Mesenchymal stem cell (in vitro differentiated cells and primary cell): ENCODE measurements around the gene PTGR3.

Experiments used
- DNase-seq: peaks from one replicate; pipeline ENCODE4 v3.0.0-alpha.2; 2013
- H2AFZ ChIP-seq: one replicate; pipeline ENCODE4 v1.6.1; 2013; ENCODE audit warnings: low read depth, mild to moderate bottlenecking, control low read depth, inconsistent platforms, low read length, moderate library complexity
- H2AK5ac ChIP-seq: 2 replicates; pipeline ENCODE4 v1.6.1; 2013; ENCODE audit warnings: low read length, moderate library complexity, mild to moderate bottlenecking, inconsistent platforms; ENCODE audit not compliant: severe bottlenecking
- H2BK120ac ChIP-seq: one replicate; pipeline ENCODE4 v1.6.1; 2013; ENCODE audit warnings: low read depth, mild to moderate bottlenecking, inconsistent platforms, low read length, moderate library complexity
- H2BK12ac ChIP-seq, 2 experiments: one replicate each; pipeline ENCODE4 v1.6.1; 2013; ENCODE audit warnings: inconsistent platforms in 2 of 2, low read length in 2 of 2, mild to moderate bottlenecking in 2 of 2, moderate library complexity in 2 of 2, control low read depth in 1 of 2
- H2BK15ac ChIP-seq: one replicate; pipeline ENCODE4 v1.6.1; 2013; ENCODE audit warnings: mild to moderate bottlenecking, low read depth, inconsistent platforms; ENCODE audit not compliant: poor library complexity, severe bottlenecking
- H2BK5ac ChIP-seq: 2 replicates; pipeline ENCODE4 v1.6.1; 2013; ENCODE audit warnings: low read depth, mild to moderate bottlenecking, low read length, control low read depth, inconsistent platforms; ENCODE audit not compliant: poor library complexity, severe bottlenecking
- H3K14ac ChIP-seq, 2 experiments: one replicate each; pipeline ENCODE4 v1.6.1; 2013; ENCODE audit warnings: inconsistent platforms in 2 of 2, low read length in 2 of 2, control low read depth in 1 of 2, mild to moderate bottlenecking in 1 of 2, moderate library complexity in 1 of 2
- H3K18ac ChIP-seq, 2 experiments: one replicate each; pipeline ENCODE4 v1.6.1; 2013; ENCODE audit warnings: inconsistent platforms in 2 of 2, low read length in 2 of 2, control low read depth in 1 of 2, low read depth in 1 of 2, mild to moderate bottlenecking in 1 of 2
- H3K23ac ChIP-seq, 2 experiments: one replicate each; pipeline ENCODE4 v1.6.1; 2013; ENCODE audit warnings: inconsistent platforms in 2 of 2, low read length in 2 of 2, mild to moderate bottlenecking in 2 of 2, moderate library complexity in 2 of 2, control low read depth in 1 of 2
- H3K27ac ChIP-seq: 2 replicates; pipeline ENCODE4 v1.5.1; 2013; ENCODE audit warnings: mild to moderate bottlenecking, moderate library complexity, low read length, control low read depth, inconsistent platforms; ENCODE audit not compliant: poor library complexity, severe bottlenecking
- H3K27me3 ChIP-seq, 2 experiments: 2 replicates each; pipeline versions ENCODE4 v1.6.1 to v1.7.0; 2013; ENCODE audit warnings: low read length in 2 of 2, mild to moderate bottlenecking in 2 of 2, moderate library complexity in 2 of 2, control low read depth in 1 of 2, inconsistent platforms in 1 of 2; ENCODE audit not compliant: control insufficient read depth in 1 of 2, insufficient read depth in 1 of 2
- H3K36me3 ChIP-seq, 2 experiments: 2 replicates each; pipeline versions ENCODE4 v1.6.1 to v1.7.0; 2013; ENCODE audit warnings: low read length in 2 of 2, control low read depth in 1 of 2, inconsistent platforms in 1 of 2, low read depth in 1 of 2, mild to moderate bottlenecking in 1 of 2; ENCODE audit not compliant: insufficient read depth in 2 of 2, control insufficient read depth in 1 of 2
- H3K4ac ChIP-seq, 2 experiments: one replicate each; pipeline ENCODE4 v1.6.1; 2013; ENCODE audit warnings: inconsistent platforms in 2 of 2, low read length in 2 of 2, mild to moderate bottlenecking in 2 of 2, moderate library complexity in 2 of 2, control low read depth in 1 of 2, low read depth in 1 of 2
- H3K4me1 ChIP-seq: 2 replicates; pipeline ENCODE4 v1.6.1; 2013; ENCODE audit warnings: low read depth, low read length, control low read depth; ENCODE audit not compliant: control insufficient read depth, insufficient read depth
- H3K4me2 ChIP-seq: 2 replicates; pipeline ENCODE4 v1.6.1; 2013; ENCODE audit warnings: low read length, mild to moderate bottlenecking, inconsistent platforms; ENCODE audit not compliant: poor library complexity, severe bottlenecking
- H3K4me3 ChIP-seq, 2 experiments: 2 replicates each; pipeline versions ENCODE4 v1.5.1 to v1.7.0; 2013; ENCODE audit warnings: low read length in 2 of 2, mild to moderate bottlenecking in 2 of 2, control low read depth in 1 of 2, low read depth in 1 of 2; ENCODE audit not compliant: insufficient read depth in 1 of 2
- H3K79me1 ChIP-seq: replicated peaks from 2 replicates; pipeline ENCODE4 v1.6.1; 2013; ENCODE audit warnings: mild to moderate bottlenecking, control low read depth, low read length, inconsistent platforms; ENCODE audit not compliant: poor library complexity, severe bottlenecking
- H3K9ac ChIP-seq: 2 replicates; pipeline ENCODE4 v1.7.0; 2013; ENCODE audit warnings: mild to moderate bottlenecking, low read length, moderate library complexity
- H3K9me3 ChIP-seq: 2 replicates; pipeline ENCODE4 v1.7.0; 2013; ENCODE audit warnings: mild to moderate bottlenecking, low read length; ENCODE audit not compliant: control insufficient read depth
- H4K8ac ChIP-seq: one replicate; pipeline ENCODE4 v1.6.1; 2013; ENCODE audit warnings: inconsistent platforms, mild to moderate bottlenecking, low read length, moderate library complexity
- H4K91ac ChIP-seq: one replicate; pipeline ENCODE4 v1.6.1; 2013; ENCODE audit warnings: mild to moderate bottlenecking, low read length, inconsistent platforms
- WGBS: methylation state at CpG from one replicate; pipeline ENCODE4 v1.1.7; 2013; ENCODE audit warnings: mixed read lengths; 5-methylcytosine and 5-hydroxymethylcytosine counted together

Gene PTGR3

GRCh38 chr18:75204269-75204731, 4.6 kb downstream of the PTGR3 start:
- Histone ChIP-seq H3K23ac (no peak overlapping the region), H3K79me1 (peaks cover 27% of the 10 kb centered on the region), H3K4me1 (peaks cover 30% of the 10 kb centered on the region), H3K9ac (peak overlapping the region; percentile 89), H3K9me3 (no peaks in the 10 kb centered on the region), H3K18ac (no peak overlapping the region), H3K36me3 (peaks cover 8 to 13% of the 10 kb centered on the region in 2 experiments), H2BK15ac (no peak overlapping the region), H4K91ac (no peak overlapping the region), H3K14ac (no peak overlapping the region), H3K4me2 (peak overlapping the region; percentile 78), H2BK120ac (no peak overlapping the region), H2AFZ (no peak overlapping the region), H3K27ac (no peak overlapping the region), H3K4ac (no peak overlapping the region), H3K4me3 (peak overlapping the region; percentile 40 to 95), H3K27me3 (peaks cover 0 to 49% of the 10 kb centered on the region in 2 experiments), H2BK5ac (no peak overlapping the region), H2AK5ac (no peak overlapping the region), H4K8ac (no peak overlapping the region), H2BK12ac (no peak overlapping the region)
- 2% methylated on average over 26 of the region's 35 CpGs for WGBS
- no peak for DNase-seq

- Histone ChIP-seq H2BK120ac (no peak overlapping the region), H2BK5ac (no peak overlapping the region), H3K9me3 (no peaks in the 10 kb centered on the region), H3K79me1 (peaks cover 27% of the 10 kb centered on the region), H2BK12ac (no peak overlapping the region), H3K4me3 (peak overlapping the region in 1 of 2 experiments; percentile 95), H3K36me3 (peaks cover 8 to 13% of the 10 kb centered on the region in 2 experiments), H3K4ac (no peak overlapping the region), H4K8ac (no peak overlapping the region), H3K27ac (no peak overlapping the region), H4K91ac (no peak overlapping the region), H3K4me1 (peaks cover 30% of the 10 kb centered on the region), H3K18ac (peak overlapping the region in 1 of 2 experiments; percentile 14), H2BK15ac (no peak overlapping the region), H3K4me2 (peak overlapping the region; percentile 78), H3K14ac (no peak overlapping the region), H3K23ac (no peak overlapping the region), H3K27me3 (peaks cover 0 to 49% of the 10 kb centered on the region in 2 experiments), H2AK5ac (no peak overlapping the region), H2AFZ (no peak overlapping the region), H3K9ac (peak overlapping the region; percentile 89)
- 47% methylated on average over 12 of the region's 24 CpGs for WGBS
- no peak for DNase-seq
Measured at GRCh38 chr18:75203416-75204268, 5.3 kb downstream of the PTGR3 start.

GRCh38 chr18:75202696-75203365, 6.1 kb downstream of the PTGR3 start:
- no peak overlapping the region for H3K27ac ChIP-seq
- no peak overlapping the region for H3K4me2 ChIP-seq
- H2AFZ ChIP-seq = no peak overlapping the region
- no peak overlapping the region for H4K91ac ChIP-seq
- no peak overlapping the region for H3K14ac ChIP-seq
- H3K18ac ChIP-seq = no peak overlapping the region
- DNase-seq = no peak
- H3K23ac ChIP-seq = no peak overlapping the region
- no peak overlapping the region for H4K8ac ChIP-seq
- H3K4ac ChIP-seq = no peak overlapping the region
- no peak overlapping the region for H2BK15ac ChIP-seq
- WGBS = 95% methylated on average over 6 of the region's 6 CpGs
- H3K4me1 ChIP-seq = peaks cover 23% of the 10 kb centered on the region
- H3K36me3 ChIP-seq = peaks cover 8 to 13% of the 10 kb centered on the region in 2 experiments
- H2BK12ac ChIP-seq = no peak overlapping the region
- peaks cover 24% of the 10 kb centered on the region for H3K79me1 ChIP-seq
- peaks cover 0 to 44% of the 10 kb centered on the region in 2 experiments for H3K27me3 ChIP-seq
- H3K4me3 ChIP-seq = peak overlapping the region in 1 of 2 experiments; percentile 95
- H2BK5ac ChIP-seq = no peak overlapping the region
- no peak overlapping the region for H2AK5ac ChIP-seq
- H3K9me3 ChIP-seq = no peaks in the 10 kb centered on the region
- H3K9ac ChIP-seq = peak overlapping the region; percentile 89
- H2BK120ac ChIP-seq = no peak overlapping the region
